H1 (cell line): Measurements from ENCODE around the gene PAX7. TPM values are rescaled to one million over a fixed set of nuclear protein-coding genes. Genes with fewer than 3 reads are reported as not detected.

Experiments
- CTCF ChIA-PET: fragments of 300-600 bp; sonication (Branson Sonifier 250); formaldehyde crosslinking; loops from one replicate; lab custom pipeline; 2021; ENCODE audit not compliant: partially characterized antibody; lab: Charles Lee
- POLR2A ChIA-PET: fragments of 300-600 bp; sonication (Branson Sonifier 250); formaldehyde crosslinking; loops from one replicate; lab custom pipeline; 2021; ENCODE audit warnings: inconsistent platforms; ENCODE audit not compliant: partially characterized antibody; lab: Charles Lee
- DNase-seq, 2 experiments: peaks; one replicate each; pipeline versions ENCODE4 v3.0.0 to v3.0.0-alpha.2; 2010 to 2022; ENCODE audit warnings: low spot score in 2 of 2, low read depth in 1 of 2, mixed read lengths in 1 of 2
- FAIRE-seq: peaks from 2 replicates; lab custom pipeline; 2011; peaks lifted over from hg19 to GRCh38; lab: Jason Lieb, UNC
- H2AFZ ChIP-seq: 2 replicates; pipeline ENCODE4 v1.8.1; 2012; ENCODE audit warnings: low read length, inconsistent platforms
- H2AK5ac ChIP-seq: 2 replicates; pipeline ENCODE4 v1.6.1; 2013; ENCODE audit warnings: low read depth, low read length
- H2BK120ac ChIP-seq: replicated peaks from 2 replicates; pipeline ENCODE3; 2013; ENCODE audit warnings: low read depth, low read length, inconsistent platforms
- H2BK12ac ChIP-seq: 2 replicates; pipeline ENCODE4 v1.6.1; 2013; ENCODE audit warnings: low read depth, low read length
- H2BK15ac ChIP-seq: 2 replicates; pipeline ENCODE4 v1.6.1; 2013; ENCODE audit warnings: low read length
- H2BK20ac ChIP-seq: 2 replicates; pipeline ENCODE4 v1.6.1; 2013; ENCODE audit warnings: low read length
- H2BK5ac ChIP-seq: 2 replicates; pipeline ENCODE4 v1.6.1; 2013; ENCODE audit warnings: low read depth, low read length
- H3K14ac ChIP-seq: 2 replicates; pipeline ENCODE4 v1.6.1; 2013; ENCODE audit warnings: inconsistent platforms; ENCODE audit not compliant: insufficient read length
- H3K18ac ChIP-seq: 2 replicates; pipeline ENCODE4 v1.6.1; 2013; ENCODE audit warnings: low read length; ENCODE audit errors: extremely low read depth
- H3K23ac ChIP-seq: 2 replicates; pipeline ENCODE4 v1.6.1; 2013; ENCODE audit warnings: inconsistent platforms; ENCODE audit not compliant: insufficient read length
- H3K23me2 ChIP-seq: 2 replicates; pipeline ENCODE4 v1.6.1; 2013; ENCODE audit warnings: low read depth, low read length
- H3K27ac ChIP-seq: 2 replicates; pipeline ENCODE4 v1.6.1; 2011; ENCODE audit warnings: low read depth, low read length, inconsistent platforms
- H3K27me3 ChIP-seq, 4 experiments: replicated peaks in 1 of 4; 1 replicate in 1 of 4; 2 replicates in 3 of 4; pipeline versions ENCODE4 v1.6.1 to v1.8.1; 2011 to 2013; ENCODE audit warnings: low read length in 3 of 4, mild to moderate bottlenecking in 3 of 4, inconsistent platforms in 2 of 4, mixed read lengths in 2 of 4, moderate library complexity in 1 of 4; ENCODE audit not compliant: control insufficient read depth in 3 of 4, insufficient read depth in 3 of 4; ENCODE audit errors: extremely low read depth in 1 of 4
- H3K36me3 ChIP-seq, 4 experiments: 2 replicates each; pipeline versions ENCODE4 v1.6.1 to v1.8.1; 2011 to 2013; ENCODE audit warnings: mild to moderate bottlenecking in 4 of 4, low read length in 3 of 4, moderate library complexity in 2 of 4, control low read depth in 1 of 4, inconsistent platforms in 1 of 4; ENCODE audit not compliant: insufficient read depth in 4 of 4, control insufficient read depth in 2 of 4
- H3K4ac ChIP-seq: replicated peaks from 2 replicates; pipeline ENCODE3; 2013; ENCODE audit warnings: low read length, low read depth, mixed read lengths, inconsistent platforms; ENCODE audit not compliant: insufficient read length
- H3K4me1 ChIP-seq, 4 experiments: replicated peaks in 1 of 4; 1 replicate in 1 of 4; 2 replicates in 3 of 4; pipeline versions ENCODE4 v1.6.1 to v1.8.1; 2011 to 2013; ENCODE audit warnings: low read length in 3 of 4, inconsistent platforms in 2 of 4, mixed read lengths in 1 of 4; ENCODE audit not compliant: insufficient read depth in 4 of 4, control insufficient read depth in 3 of 4
- H3K4me2 ChIP-seq, 2 experiments: 2 replicates each; pipeline versions ENCODE4 v1.6.1 to v1.8.1; 2011 to 2013; ENCODE audit warnings: low read depth in 2 of 2, low read length in 2 of 2, control low read depth in 1 of 2, inconsistent platforms in 1 of 2, mild to moderate bottlenecking in 1 of 2; ENCODE audit not compliant: insufficient read depth in 1 of 2
- H3K4me3 ChIP-seq, 4 experiments: fragments of 200-600, 300-600 bp in 1 of 4; sonication (generic), shearing (Covaris generic), sonication (Bioruptor Twin) in 1 of 4; 2 replicates each; pipeline versions ENCODE4 v1.5.1 to v1.8.1; 2011 to 2016; ENCODE audit warnings: low read length in 4 of 4, low read depth in 3 of 4, control low read depth in 2 of 4, inconsistent platforms in 2 of 4, mild to moderate bottlenecking in 2 of 4, mixed read lengths in 1 of 4, moderate library complexity in 1 of 4; ENCODE audit not compliant: insufficient read depth in 2 of 4; ENCODE audit errors: extremely low read depth in 1 of 4
- H3K56ac ChIP-seq: replicated peaks from 2 replicates; pipeline ENCODE3; 2013; ENCODE audit warnings: low read depth, mild to moderate bottlenecking, mixed read lengths, low read length, inconsistent platforms; ENCODE audit not compliant: insufficient read length
- H3K79me1 ChIP-seq: 2 replicates; pipeline ENCODE4 v1.6.1; 2013; ENCODE audit warnings: low read depth, low read length, control low read depth
- H3K79me2 ChIP-seq, 2 experiments: 2 replicates each; pipeline versions ENCODE4 v1.6.1 to v1.8.1; 2012 to 2013; ENCODE audit warnings: low read length in 2 of 2, mild to moderate bottlenecking in 2 of 2, inconsistent platforms in 1 of 2; ENCODE audit not compliant: insufficient read depth in 2 of 2, control insufficient read depth in 1 of 2
- H3K9ac ChIP-seq, 4 experiments: replicated peaks in 1 of 4; 1 replicate in 1 of 4; 2 replicates in 3 of 4; pipeline versions ENCODE4 v1.6.1 to v1.8.1; 2011 to 2013; ENCODE audit warnings: low read depth in 3 of 4, low read length in 3 of 4, control low read depth in 2 of 4, mild to moderate bottlenecking in 2 of 4, moderate library complexity in 2 of 4, inconsistent platforms in 1 of 4; ENCODE audit errors: extremely low read depth in 1 of 4
- H3K9me3 ChIP-seq, 2 experiments: 2 replicates each; pipeline versions ENCODE4 v1.6.1 to v1.8.1; 2012 to 2013; ENCODE audit warnings: mild to moderate bottlenecking in 2 of 2, moderate library complexity in 2 of 2, control low read depth in 1 of 2, inconsistent platforms in 1 of 2, low read depth in 1 of 2, low read length in 1 of 2, mixed read lengths in 1 of 2; ENCODE audit not compliant: insufficient read depth in 2 of 2
- H4K20me1 ChIP-seq, 2 experiments: replicated peaks in 1 of 2; 2 replicates each; pipeline versions ENCODE3 to v1.8.1; 2011 to 2013; ENCODE audit warnings: inconsistent platforms in 2 of 2, low read length in 2 of 2, mild to moderate bottlenecking in 1 of 2; ENCODE audit not compliant: insufficient read depth in 2 of 2, control insufficient read depth in 1 of 2
- H4K5ac ChIP-seq: 2 replicates; pipeline ENCODE4 v1.6.1; 2013; ENCODE audit warnings: low read length, low read depth, mixed read lengths, inconsistent platforms; ENCODE audit not compliant: insufficient read length
- H4K8ac ChIP-seq: 2 replicates; pipeline ENCODE4 v1.8.0; 2013; ENCODE audit warnings: mild to moderate bottlenecking, moderate library complexity, low read length, inconsistent platforms; ENCODE audit not compliant: insufficient read depth; ENCODE audit errors: extremely low read depth
- H4K91ac ChIP-seq: replicated peaks from 2 replicates; pipeline ENCODE3; 2013; ENCODE audit warnings: low read length, mixed read lengths, inconsistent platforms; ENCODE audit not compliant: insufficient read length
- CBX5 ChIP-seq: fragments of 300-800, 300-1000 bp; sonication (generic); IDR thresholded peaks from 2 replicates; pipeline ENCODE4 v1.7.1; 2016; ENCODE audit warnings: antibody characterized with exemption, low read length, low read depth
- NANOG ChIP-seq: IDR thresholded peaks from 2 replicates; pipeline ENCODE4 v1.6.1; 2011; ENCODE audit warnings: low read length, low read depth, mild to moderate bottlenecking, inconsistent platforms; ENCODE audit not compliant: insufficient read depth, poor library complexity, severe bottlenecking
- RAD21 ChIP-seq, 2 experiments: IDR thresholded peaks in 1 of 2; conservative IDR thresholded peaks in 1 of 2; 2 replicates each; pipeline ENCODE4 v1.6.1; 2011; ENCODE audit warnings: low read depth in 2 of 2, low read length in 2 of 2, improper control_type of control experiment in 1 of 2, inconsistent platforms in 1 of 2, mild to moderate bottlenecking in 1 of 2, moderate library complexity in 1 of 2
- SP1 ChIP-seq: IDR thresholded peaks from 2 replicates; pipeline ENCODE4 v1.6.1; 2011; ENCODE audit warnings: low read depth, low read length
- TBP ChIP-seq: IDR thresholded peaks from 2 replicates; pipeline ENCODE4 v1.6.1; 2011; ENCODE audit warnings: low read depth, low read length, improper control_type of control experiment
- ZNF274 ChIP-seq: IDR thresholded peaks from 2 replicates; pipeline ENCODE4 v1.7.0; 2012; ENCODE audit warnings: low read length, borderline replicate concordance; ENCODE audit errors: extremely low read depth
- WGBS, 2 experiments: shearing (Covaris generic) in 1 of 2; methylation state at CpG; one replicate each; pipeline versions ENCODE4 v1.1.6 to v1.1.7; 2013 to 2015; ENCODE audit warnings: low lambda C conversion rate in 2 of 2, mixed read lengths in 2 of 2, inconsistent platforms in 1 of 2, low coverage in 1 of 2, missing lambda C conversion rate in 1 of 2; ENCODE audit not compliant: insufficient replicate concordance in 2 of 2, insufficient coverage in 1 of 2, insufficient read length in 1 of 2; ENCODE audit errors: extremely low coverage in 1 of 2, missing lambda C conversion rate in 1 of 2; 5-methylcytosine and 5-hydroxymethylcytosine counted together
- polyA plus RNA-seq, 7 experiments: library from polyadenylated mRNA; depleted of rRNA in 3 of 7; stranded (reverse) in 5 of 7; unstranded in 2 of 7; fragments of >200 nt in 5 of 7; fragments of 200-250 nt in 2 of 7; gene quantifications; 1 replicate in 5 of 7; 2 replicates in 1 of 7; 4 replicates in 1 of 7; pipeline versions ENCODE4 v1.2.1 to v1.2.3, GENCODE V29; 2011 to 2013; ENCODE audit warnings: missing spikeins in 2 of 7, mixed read lengths in 2 of 7
- total RNA-seq: library from RNA; stranded (reverse); fragmentation: NEBNext Ultra II Directional; extraction: Animal tissue kit (Norgen Biotek cat#: 25700); gene quantifications from 2 replicates; pipeline ENCODE4 v1.2.1, GENCODE V29; 2021

The PAX7 gene
- total and polyA plus RNA-seq, 2 of the 8 experiments (the other 6 are each of a cell fraction or from before 2014, with no cell fraction given), result not detected

- Histone ChIP-seq H2BK20ac (no peak overlapping the region), H3K9me3 (no peaks in the 10 kb centered on the region), H3K4me2 (no peak overlapping the region), H3K36me3 (no peaks in the 10 kb centered on the region), H4K91ac (no peak overlapping the region), H4K20me1 (no peaks in the 10 kb centered on the region), H3K4me3 (no peak overlapping the region), H3K79me2 (no peaks in the 10 kb centered on the region), H3K9ac (no peak overlapping the region), H2BK5ac (no peak overlapping the region), H3K18ac (no peak overlapping the region), H2BK12ac (no peak overlapping the region), H3K27me3 (peaks cover 0 to 7% (median 5%) of the 10 kb centered on the region in 4 experiments; a peak in 4 of 7 replicates), H3K14ac (no peak overlapping the region), H3K27ac (no peak overlapping the region), H4K5ac (no peak overlapping the region), H2BK120ac (no peak overlapping the region), H2AK5ac (no peak overlapping the region), H3K23ac (no peak overlapping the region), H3K4ac (no peak overlapping the region), H3K4me1 (peaks cover 0 to 5% (median 2%) of the 10 kb centered on the region in 4 experiments; a peak in 4 of 7 replicates), H2BK15ac (no peak overlapping the region), H3K23me2 (no peaks in the 10 kb centered on the region), H3K79me1 (no peaks in the 10 kb centered on the region), H3K56ac (no peak overlapping the region), H4K8ac (no peak overlapping the region), H2AFZ (no peak overlapping the region)
- DNase-seq, result no peak
- no peak for FAIRE-seq
- ChIA-PET POLR2A (no interaction called here), CTCF (interaction anchor here (1.4 to 12.3 kb wide), 2 partner anchors 26 to 89 kb away, joined by 4 to 123 read pairs; no protein-coding TSS in a partner anchor)
- TF ChIP-seq NANOG (no peak), ZNF274 (no peak), SP1 (no peak), CBX5 (no peak), RAD21 (IDR thresholded peaks at IDR 0.05 in 1 of 2, conservative IDR thresholded peaks at IDR 0.05 in 1 of 2; ENCODE audit: low read depth in 2 of 2, low read length in 2 of 2) (no peak), TBP (no peak)
- WGBS, 2 experiments, result 81% methylated on average over 7 of the region's 7 CpGs; no CpG with 5 or more reads in 1 of the 2 experiments
These were observed 56.6 kb downstream of the PAX7 start for GRCh38 chr1:18687273-18687672.
